HG02588 (cell line): ENCODE data around the gene GOLGA6C.
"Not testable (repeated sequence)": the region's sequence is repeated elsewhere in the genome, so short reads cannot be mapped to it uniquely, and the experiment has no call there.

Experiments
- ATAC-seq: cut with Tn5 transposase; IDR thresholded peaks from one replicate; pipeline ENCODE4 v1.9.1; 2021; ENCODE audit warnings: mild to moderate bottlenecking, moderate library complexity; ENCODE audit not compliant: unreplicated experiment

GOLGA6C gene

GRCh38 chr15:75227663-75228280, 30.4 kb upstream of the GOLGA6C start:
- no peak for ATAC-seq

- ATAC-seq: no peak
Observed at GRCh38 chr15:75228787-75229186, 29.3 kb upstream of the GOLGA6C start.

GRCh38 chr15:75229191-75230015, 28.7 kb upstream of the GOLGA6C start:
- ATAC-seq: no peak

GRCh38 chr15:75230016-75230343, 28.2 kb upstream of the GOLGA6C start:
- no peak for ATAC-seq

- no peak for ATAC-seq
Observed at GRCh38 chr15:75230551-75231371, 27.4 kb upstream of the GOLGA6C start.

GRCh38 chr15:75231836-75232235, 26.3 kb upstream of the GOLGA6C start:
- ATAC-seq: no peak

GRCh38 chr15:75232252-75232813, 25.8 kb upstream of the GOLGA6C start:
- ATAC-seq: no peak

- ATAC-seq: no peak
Observed at GRCh38 chr15:75232826-75233503, 25.2 kb upstream of the GOLGA6C start.

GRCh38 chr15:75233504-75234190, 24.5 kb upstream of the GOLGA6C start:
- no peak for ATAC-seq

- ATAC-seq: no peak
Observed at GRCh38 chr15:75234191-75234810, 23.8 kb upstream of the GOLGA6C start.

GRCh38 chr15:75235051-75235673, 23.0 kb upstream of the GOLGA6C start:
- no peak for ATAC-seq

GRCh38 chr15:75235760-75236729, 22.1 kb upstream of the GOLGA6C start:
- ATAC-seq: no peak

- no peak for ATAC-seq
Observed at GRCh38 chr15:75237316-75237982, 20.7 kb upstream of the GOLGA6C start.

- no peak for ATAC-seq
Observed at GRCh38 chr15:75238150-75238549, 20.0 kb upstream of the GOLGA6C start.

GRCh38 chr15:75245741-75246140, 12.4 kb upstream of the GOLGA6C start:
- ATAC-seq: not testable (repeated sequence)

GRCh38 chr15:75248991-75249390, 9.1 kb upstream of the GOLGA6C start:
- ATAC-seq: not testable (repeated sequence)

- ATAC-seq: no peak
Observed at GRCh38 chr15:75249726-75250125, 8.4 kb upstream of the GOLGA6C start.

- not testable (repeated sequence) for ATAC-seq
Observed at GRCh38 chr15:75251343-75251742, 6.8 kb upstream of the GOLGA6C start.
